ENCODE data around the gene C11orf24.

Gene C11orf24

DNA sequence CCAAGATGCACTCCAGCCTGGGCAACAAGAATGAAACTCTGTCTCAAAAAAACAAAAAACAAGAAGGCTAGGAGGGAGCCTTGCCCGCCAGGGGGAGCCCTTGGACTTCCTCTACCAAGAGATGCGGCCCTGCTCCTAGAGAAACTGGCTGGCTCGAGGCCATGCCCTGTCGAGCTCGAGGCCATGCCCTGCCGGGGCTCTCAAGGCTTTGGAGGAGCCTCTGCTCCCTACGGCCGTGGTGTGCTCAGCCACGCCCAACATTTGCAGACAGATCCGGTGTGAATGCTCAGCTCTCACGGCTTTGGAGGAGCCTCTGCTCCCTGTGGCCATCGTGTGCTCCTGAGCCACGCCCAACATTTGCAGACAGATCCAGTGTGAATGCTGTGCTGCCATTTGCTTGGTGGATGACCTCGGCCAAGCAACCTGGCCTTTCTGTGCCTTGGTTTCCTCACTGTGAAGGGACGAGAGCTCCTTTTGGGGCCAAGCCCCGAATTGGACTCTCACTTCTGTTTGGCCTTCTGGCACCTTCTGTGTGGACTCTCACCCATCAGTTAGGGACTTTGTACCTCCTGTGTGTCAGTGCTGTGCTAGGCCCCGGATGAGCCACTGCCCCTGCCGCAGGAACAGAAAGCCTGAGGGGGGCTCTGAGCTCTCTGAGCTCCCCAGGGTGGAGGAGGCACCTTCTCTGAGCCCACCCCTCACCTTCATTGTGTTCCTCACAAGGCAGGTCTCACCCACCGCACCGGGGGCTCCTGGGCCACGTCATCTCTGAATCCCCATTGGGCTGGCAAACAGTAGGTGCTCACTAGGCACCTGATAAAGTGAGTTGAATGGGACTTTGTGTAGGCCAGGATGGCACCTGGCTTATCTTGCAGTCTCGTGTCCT is 14.1 kb downstream of the C11orf24 start (continued):
- TF ChIP-seq, protein P1, sequence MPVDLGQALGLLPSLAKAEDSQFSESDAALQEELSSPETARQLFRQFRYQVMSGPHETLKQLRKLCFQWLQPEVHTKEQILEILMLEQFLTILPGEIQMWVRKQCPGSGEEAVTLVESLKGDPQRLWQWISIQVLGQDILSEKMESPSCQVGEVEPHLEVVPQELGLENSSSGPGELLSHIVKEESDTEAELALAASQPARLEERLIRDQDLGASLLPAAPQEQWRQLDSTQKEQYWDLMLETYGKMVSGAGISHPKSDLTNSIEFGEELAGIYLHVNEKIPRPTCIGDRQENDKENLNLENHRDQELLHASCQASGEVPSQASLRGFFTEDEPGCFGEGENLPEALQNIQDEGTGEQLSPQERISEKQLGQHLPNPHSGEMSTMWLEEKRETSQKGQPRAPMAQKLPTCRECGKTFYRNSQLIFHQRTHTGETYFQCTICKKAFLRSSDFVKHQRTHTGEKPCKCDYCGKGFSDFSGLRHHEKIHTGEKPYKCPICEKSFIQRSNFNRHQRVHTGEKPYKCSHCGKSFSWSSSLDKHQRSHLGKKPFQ (tag by site-specific recombination; IDR thresholded peaks at IDR 0.05): peak; percentile 79
- 0 out of 2 replicates have a peak, but pooled peaks have one; percentile 20 for TF ChIP-seq ZEB2 (tag by site-specific recombination; IDR thresholded peaks at IDR 0.05)
- peak; percentile 31; the same call in 1 of the 2 replicates for TF ChIP-seq ZFP37 (tag by site-specific recombination; IDR thresholded peaks at IDR 0.05)
- 0 out of 2 replicates have a peak, but pooled peaks have one; percentile 24 for TF ChIP-seq ZXDB (tag by site-specific recombination; IDR thresholded peaks at IDR 0.05)
- peak; percentile 94 for TF ChIP-seq KLF7 (tag by site-specific recombination; IDR thresholded peaks at IDR 0.05; ENCODE audit: borderline replicate concordance)
- TF ChIP-seq, protein P2, sequence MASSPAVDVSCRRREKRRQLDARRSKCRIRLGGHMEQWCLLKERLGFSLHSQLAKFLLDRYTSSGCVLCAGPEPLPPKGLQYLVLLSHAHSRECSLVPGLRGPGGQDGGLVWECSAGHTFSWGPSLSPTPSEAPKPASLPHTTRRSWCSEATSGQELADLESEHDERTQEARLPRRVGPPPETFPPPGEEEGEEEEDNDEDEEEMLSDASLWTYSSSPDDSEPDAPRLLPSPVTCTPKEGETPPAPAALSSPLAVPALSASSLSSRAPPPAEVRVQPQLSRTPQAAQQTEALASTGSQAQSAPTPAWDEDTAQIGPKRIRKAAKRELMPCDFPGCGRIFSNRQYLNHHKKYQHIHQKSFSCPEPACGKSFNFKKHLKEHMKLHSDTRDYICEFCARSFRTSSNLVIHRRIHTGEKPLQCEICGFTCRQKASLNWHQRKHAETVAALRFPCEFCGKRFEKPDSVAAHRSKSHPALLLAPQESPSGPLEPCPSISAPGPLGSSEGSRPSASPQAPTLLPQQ (tag by site-specific recombination; IDR thresholded peaks at IDR 0.05): 0 out of 2 replicates have a peak, but pooled peaks have one; percentile 33
- no peak for TF ChIP-seq ZNF140 (tag by site-specific recombination; IDR thresholded peaks at IDR 0.05)
- no peak for TF ChIP-seq TRIM28 (IDR thresholded peaks at IDR 0.05; ENCODE audit: borderline replicate concordance, low read length)
- TF ChIP-seq, protein P3, sequence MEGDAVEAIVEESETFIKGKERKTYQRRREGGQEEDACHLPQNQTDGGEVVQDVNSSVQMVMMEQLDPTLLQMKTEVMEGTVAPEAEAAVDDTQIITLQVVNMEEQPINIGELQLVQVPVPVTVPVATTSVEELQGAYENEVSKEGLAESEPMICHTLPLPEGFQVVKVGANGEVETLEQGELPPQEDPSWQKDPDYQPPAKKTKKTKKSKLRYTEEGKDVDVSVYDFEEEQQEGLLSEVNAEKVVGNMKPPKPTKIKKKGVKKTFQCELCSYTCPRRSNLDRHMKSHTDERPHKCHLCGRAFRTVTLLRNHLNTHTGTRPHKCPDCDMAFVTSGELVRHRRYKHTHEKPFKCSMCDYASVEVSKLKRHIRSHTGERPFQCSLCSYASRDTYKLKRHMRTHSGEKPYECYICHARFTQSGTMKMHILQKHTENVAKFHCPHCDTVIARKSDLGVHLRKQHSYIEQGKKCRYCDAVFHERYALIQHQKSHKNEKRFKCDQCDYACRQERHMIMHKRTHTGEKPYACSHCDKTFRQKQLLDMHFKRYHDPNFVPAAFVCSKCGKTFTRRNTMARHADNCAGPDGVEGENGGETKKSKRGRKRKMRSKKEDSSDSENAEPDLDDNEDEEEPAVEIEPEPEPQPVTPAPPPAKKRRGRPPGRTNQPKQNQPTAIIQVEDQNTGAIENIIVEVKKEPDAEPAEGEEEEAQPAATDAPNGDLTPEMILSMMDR (tag by site-specific recombination; IDR thresholded peaks at IDR 0.05): peak; percentile 81
- peak; percentile 64 for TF ChIP-seq KLF9 (tag by site-specific recombination; IDR thresholded peaks at IDR 0.05; ENCODE audit: low read depth)
- peak; percentile 85 for TF ChIP-seq ZNF654 (tag by site-specific recombination; IDR thresholded peaks at IDR 0.05; ENCODE audit: low read depth)
- no peak for TF ChIP-seq ZBTB1 (tag by site-specific recombination; IDR thresholded peaks at IDR 0.05)
- peak; percentile 41; the same call in 1 of the 2 replicates for TF ChIP-seq SP7 (tag by site-specific recombination; IDR thresholded peaks at IDR 0.05)
- no peak for TF ChIP-seq ZFP41 (tag by site-specific recombination; IDR thresholded peaks at IDR 0.05; ENCODE audit: borderline replicate concordance)
- no peak for TF ChIP-seq SP2 (tag by site-specific recombination; IDR thresholded peaks at IDR 0.05)
- no peak for TF ChIP-seq ZBTB20 (tag by site-specific recombination; IDR thresholded peaks at IDR 0.05)
- 0 out of 2 replicates have a peak, but pooled peaks have one; percentile 37 for TF ChIP-seq ZNF501 (tag by site-specific recombination; IDR thresholded peaks at IDR 0.05)
- TF ChIP-seq KLF1 (tag by site-specific recombination; IDR thresholded peaks at IDR 0.05): peak; percentile 48; the same call in 1 of the 2 replicates
- no peak for TF ChIP-seq ZNF184 (tag by site-specific recombination; IDR thresholded peaks at IDR 0.05)
- no peak for TF ChIP-seq ZNF510 (tag by site-specific recombination; IDR thresholded peaks at IDR 0.05; ENCODE audit: insufficient replicate concordance)
- TF ChIP-seq KLF8 (tag by site-specific recombination; IDR thresholded peaks at IDR 0.05): 0 out of 2 replicates have a peak, but pooled peaks have one; percentile 21
- peak; percentile 67 for TF ChIP-seq ZNF600 (tag by site-specific recombination; IDR thresholded peaks at IDR 0.05)
- no peak for TF ChIP-seq ZNF626 (tag by site-specific recombination; IDR thresholded peaks at IDR 0.05)
- TF ChIP-seq ZNF354C (tag by site-specific recombination; IDR thresholded peaks at IDR 0.05; ENCODE audit: borderline replicate concordance, low read depth): no peak

All from HEK293 (cell line).